ENCODE results near the gene PRC1. TPM values are rescaled to one million over a fixed set of nuclear protein-coding genes. Genes with fewer than 3 reads are reported as not detected.

The PRC1 gene
- total RNA-seq, 1 experiment from 2014 or later = 75.7 TPM

DNA sequence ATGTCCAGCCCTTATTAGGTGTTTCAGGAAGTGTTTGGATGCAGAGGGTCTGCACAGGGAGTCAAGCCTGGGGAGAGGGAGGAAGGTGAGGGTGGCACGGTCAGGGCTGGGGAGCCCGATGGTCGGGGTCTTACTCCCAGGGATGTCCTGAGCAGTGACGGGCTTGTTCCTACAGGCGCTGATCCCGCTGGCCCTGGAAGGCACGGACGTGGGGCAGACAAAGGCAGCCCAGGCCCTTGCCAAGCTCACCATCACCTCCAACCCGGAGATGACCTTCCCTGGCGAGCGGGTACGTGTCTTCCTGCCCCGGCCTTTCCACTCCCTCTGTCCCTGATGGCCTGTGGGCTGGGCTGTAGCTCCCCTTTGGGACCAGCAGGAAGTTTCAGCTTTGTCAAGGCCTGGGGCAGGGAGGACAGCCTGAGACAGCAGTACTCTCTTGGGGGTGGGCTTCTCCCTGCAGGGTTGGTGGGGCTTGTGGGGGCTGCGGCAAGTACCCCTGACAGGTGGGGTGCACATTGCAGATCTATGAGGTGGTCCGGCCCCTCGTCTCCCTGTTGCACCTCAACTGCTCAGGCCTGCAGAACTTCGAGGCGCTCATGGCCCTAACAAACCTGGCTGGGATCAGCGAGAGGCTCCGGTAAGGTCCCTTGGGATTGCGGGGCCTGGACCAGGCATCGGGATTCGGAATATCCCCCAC lies 44.2 kb downstream of the PRC1 start:
- no peak overlapping the region for H4K8ac ChIP-seq (replicated peaks; ENCODE audit: insufficient read length, low read depth, low read length)
- H3K4ac ChIP-seq (ENCODE audit: low read depth, low read length) = no peak overlapping the region
- no peak overlapping the region for H4K91ac ChIP-seq (ENCODE audit: insufficient read length, low read depth, low read length)
- H4K5ac ChIP-seq (ENCODE audit: insufficient read length, low read depth, low read length) = no peak overlapping the region
- Mint-ChIP-seq H3K27ac (no peak overlapping the region), H3K36me3 (ENCODE audit: insufficient read depth in 1 of 3, low read depth in 3 of 3) (peaks cover 29 to 80% (median 66%) of the 10 kb centered on the region in 3 experiments; a peak in 6 of 7 replicates), H3K27me3 (ENCODE audit: low read depth) (no peaks in the 10 kb centered on the region), H3K4me1 (no peaks in the 10 kb centered on the region), H3K9me3 (no peaks in the 10 kb centered on the region), H3K4me3 (no peak overlapping the region)
- H2AFZ ChIP-seq (ENCODE audit: low read length) = no peak overlapping the region
- H3K9me3 ChIP-seq (ENCODE audit: control insufficient read depth, low read depth, low read length) = no peaks in the 10 kb centered on the region
- H2BK120ac ChIP-seq (ENCODE audit: low read depth, low read length, poor library complexity, severe bottlenecking) = no peak overlapping the region
- H3K79me2 ChIP-seq (ENCODE audit: insufficient read depth, low read length) = no peaks in the 10 kb centered on the region
- no CpG with 5 or more reads among the region's 23 CpGs for WGBS (ENCODE audit: extremely low coverage, insufficient read length, low lambda C conversion rate)
- no peak overlapping the region for H2BK5ac ChIP-seq (ENCODE audit: insufficient read length, low read length)
- H3K27ac ChIP-seq (ENCODE audit: insufficient read length, low read depth, low read length) = no peak overlapping the region
- no peaks in the 10 kb centered on the region for H3K4me1 ChIP-seq (ENCODE audit: insufficient read depth, low read length)
- peaks cover 3% of the 10 kb centered on the region for H4K20me1 ChIP-seq (ENCODE audit: control insufficient read depth, insufficient read depth, insufficient read length)
- H3K23me2 ChIP-seq (ENCODE audit: insufficient read length, low read depth, low read length, poor library complexity, severe bottlenecking) = peaks cover 3% of the 10 kb centered on the region
- no peak overlapping the region for H2BK20ac ChIP-seq (ENCODE audit: low read depth, low read length, poor library complexity, severe bottlenecking)
- no peak for DNase-seq
- H2AK5ac ChIP-seq (ENCODE audit: insufficient read length, low read length) = no peak overlapping the region
- H3K27me3 ChIP-seq (ENCODE audit: insufficient read depth, low read length) = no peaks in the 10 kb centered on the region
- H3K9ac ChIP-seq (ENCODE audit: extremely low read depth, insufficient read length, low read length) = no peak overlapping the region
- no peak overlapping the region for H3K14ac ChIP-seq (ENCODE audit: insufficient read depth, low read length)
- no peak overlapping the region for H3T11ph ChIP-seq (ENCODE audit: low read length)
- H3K56ac ChIP-seq (ENCODE audit: insufficient read length, low read depth, low read length) = no peak overlapping the region
- H3K18ac ChIP-seq (ENCODE audit: insufficient read length, low read depth, low read length) = no peak overlapping the region
- no peak overlapping the region for H2BK15ac ChIP-seq (ENCODE audit: low read depth, low read length)
- TF ChIP-seq CTCF (conservative IDR thresholded peaks at IDR 0.05) = no peak
- H3K23ac ChIP-seq (ENCODE audit: insufficient read length, low read depth, low read length) = no peak overlapping the region
- H3K4me2 ChIP-seq (ENCODE audit: insufficient read depth, insufficient read length, low read length) = no peak overlapping the region
- no peaks in the 10 kb centered on the region for H3K79me1 ChIP-seq (ENCODE audit: insufficient read depth, low read depth, low read length, poor library complexity, severe bottlenecking)
- H2BK12ac ChIP-seq (ENCODE audit: insufficient read length, low read depth, low read length) = no peak overlapping the region

Data from H9 (cell line).